GM21723 (cell line): ENCODE measurements around the gene HM13.
"Not testable (repeated sequence)": the region's sequence is repeated elsewhere in the genome, so short reads cannot be mapped to it uniquely, and the experiment has no call there.

Experiments used
- ATAC-seq: cut with Tn5 transposase; IDR thresholded peaks from one replicate; pipeline ENCODE4 v1.9.1; 2021; ENCODE audit warnings: mild to moderate bottlenecking, moderate library complexity; ENCODE audit not compliant: unreplicated experiment

HM13 gene

DNA sequence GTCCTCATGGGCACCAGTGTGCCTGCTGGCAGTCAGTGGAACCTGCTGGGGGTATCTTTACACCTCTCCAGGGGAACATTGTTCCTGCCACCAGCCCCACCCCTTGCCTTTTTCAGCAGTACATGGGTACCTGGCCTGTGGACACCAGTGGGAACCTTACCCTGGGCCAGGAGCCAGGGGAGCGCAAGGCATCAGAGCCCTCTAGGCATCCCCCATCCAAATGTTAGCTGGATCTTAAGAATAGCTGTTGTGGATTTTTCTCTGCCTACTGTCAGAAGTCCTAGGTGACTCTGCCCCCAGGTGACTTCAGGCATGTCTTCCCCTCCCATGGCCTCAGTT is 52.0 kb downstream of the HM13 start:
- ATAC-seq: no peak

GRCh38 chr20:31566658-31567379 is 52.6 kb downstream of the HM13 start:
- no peak for ATAC-seq

- ATAC-seq: no peak
These were observed 53.1 kb downstream of the HM13 start for GRCh38 chr20:31567380-31567720.

DNA sequence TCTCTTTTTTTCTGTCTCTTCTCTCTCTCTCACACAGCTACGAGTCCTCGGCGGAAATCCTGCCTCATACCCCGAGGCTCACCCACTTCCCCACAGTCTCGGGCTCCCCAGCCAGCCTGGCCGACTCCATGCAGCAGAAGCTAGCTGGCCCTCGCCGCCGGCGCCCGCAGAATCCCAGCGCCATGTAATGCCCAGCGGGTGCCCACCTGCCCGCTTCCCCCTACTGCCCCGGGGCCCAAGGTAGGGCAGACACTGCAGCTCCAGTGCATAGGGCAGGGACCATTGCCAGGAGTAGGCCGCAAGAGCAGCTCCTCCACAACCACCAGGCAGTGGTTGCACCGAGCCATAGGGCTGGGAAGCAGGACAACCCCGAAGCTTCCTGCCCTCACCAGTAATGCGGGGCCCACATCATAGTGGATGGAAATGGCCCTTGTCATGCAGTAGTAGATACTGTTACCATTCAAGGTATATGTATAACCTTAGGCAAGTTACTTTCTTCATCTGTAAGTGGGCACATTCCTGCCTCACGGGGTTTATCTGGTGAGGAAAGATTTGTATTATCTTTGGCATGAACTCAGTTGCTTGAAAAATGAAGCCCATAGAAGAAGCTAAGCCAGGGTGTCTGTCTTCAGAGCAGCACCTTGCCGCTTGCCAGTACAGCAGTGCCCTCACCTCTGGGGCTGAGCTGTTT is 53.9 kb downstream of the HM13 start:
- no peak for ATAC-seq

DNA sequence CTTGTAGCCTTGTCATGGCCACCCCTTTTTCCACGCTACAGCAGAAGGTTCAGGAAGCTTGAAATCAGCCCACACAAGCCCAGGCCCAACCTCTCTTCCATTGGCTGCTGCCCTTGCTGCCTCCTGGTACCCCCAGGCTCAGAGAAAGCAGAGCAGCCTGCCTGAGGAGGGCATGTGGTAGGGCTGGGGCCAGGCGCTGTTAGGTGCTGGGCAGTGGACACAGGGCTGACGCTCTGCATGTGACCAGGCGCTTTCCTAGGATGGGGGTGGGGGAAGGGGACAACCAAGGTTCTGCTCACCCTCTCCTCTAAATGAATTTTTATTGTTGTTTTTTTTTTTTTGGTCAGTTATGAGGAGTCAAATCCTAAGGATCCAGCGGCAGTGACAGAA is 54.5 kb downstream of the HM13 start:
- no peak for ATAC-seq

GRCh38 chr20:31569163-31570020 is 55.1 kb downstream of the HM13 start:
- ATAC-seq: no peak

GRCh38 chr20:31570021-31570463 is 55.8 kb downstream of the HM13 start:
- ATAC-seq: no peak

GRCh38 chr20:31570735-31571617 is 56.7 kb downstream of the HM13 start:
- no peak for ATAC-seq

DNA sequence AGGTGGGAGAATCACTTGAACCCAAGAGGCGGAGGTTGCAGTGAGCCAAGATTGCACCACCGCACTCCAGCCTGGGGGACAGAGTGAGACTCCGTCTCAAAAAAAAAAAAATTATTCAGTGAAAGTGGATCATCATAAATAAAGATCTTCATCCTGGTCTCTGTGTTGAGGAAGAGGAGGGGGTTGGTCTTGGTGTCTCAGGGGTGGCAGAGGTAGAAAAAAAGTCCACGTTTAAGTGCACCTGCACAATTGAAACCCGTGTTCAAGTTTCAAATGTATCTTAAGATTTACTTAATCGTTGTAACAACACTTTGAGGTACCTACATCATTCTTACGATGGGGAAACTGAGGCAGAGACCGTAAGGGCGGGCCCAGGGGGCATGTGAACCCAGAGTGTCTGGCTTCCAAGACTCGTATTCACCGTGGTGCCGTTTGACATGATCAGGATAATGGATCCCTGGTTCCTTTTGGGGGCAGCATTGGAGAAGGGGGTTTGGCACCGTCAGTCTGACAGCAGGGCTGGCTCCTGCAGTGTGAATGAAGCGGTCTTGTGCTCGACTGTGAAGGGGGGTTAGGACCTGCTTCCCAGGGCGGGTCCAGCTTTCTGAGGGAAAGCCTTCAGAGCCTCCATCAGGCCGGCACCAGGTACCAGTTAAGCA is 57.9 kb downstream of the HM13 start:
- no peak for ATAC-seq

- peak; percentile 86 for ATAC-seq
These were observed 58.7 kb downstream of the HM13 start for GRCh38 chr20:31572701-31573554.

GRCh38 chr20:31573555-31574321 is 59.5 kb downstream of the HM13 start:
- ATAC-seq: peak; percentile 10

DNA sequence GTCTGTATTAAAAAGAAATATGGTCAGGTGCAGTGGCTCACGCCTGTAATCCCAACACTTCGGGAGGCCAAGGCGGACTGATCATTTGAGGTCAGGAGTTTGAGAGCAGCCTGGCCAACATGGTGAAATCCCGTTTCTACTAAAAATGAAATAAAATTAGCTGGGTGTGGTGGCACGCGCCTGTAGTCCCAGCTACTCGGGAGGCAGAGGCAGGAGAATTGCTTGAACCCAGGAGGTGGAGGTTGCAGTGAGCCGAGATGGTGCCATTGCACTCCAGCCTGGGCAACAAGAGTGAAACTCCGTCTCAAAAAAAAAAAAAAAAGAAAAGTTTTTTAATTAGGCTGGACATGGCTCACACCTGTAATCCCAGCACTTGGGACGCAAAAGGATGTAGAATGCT is 60.7 kb downstream of the HM13 start:
- not testable (repeated sequence) for ATAC-seq

GRCh38 chr20:31576751-31577150 is 62.5 kb downstream of the HM13 start:
- no peak for ATAC-seq

- no peak for ATAC-seq
These were observed 63.0 kb downstream of the HM13 start for GRCh38 chr20:31577194-31577593.

DNA sequence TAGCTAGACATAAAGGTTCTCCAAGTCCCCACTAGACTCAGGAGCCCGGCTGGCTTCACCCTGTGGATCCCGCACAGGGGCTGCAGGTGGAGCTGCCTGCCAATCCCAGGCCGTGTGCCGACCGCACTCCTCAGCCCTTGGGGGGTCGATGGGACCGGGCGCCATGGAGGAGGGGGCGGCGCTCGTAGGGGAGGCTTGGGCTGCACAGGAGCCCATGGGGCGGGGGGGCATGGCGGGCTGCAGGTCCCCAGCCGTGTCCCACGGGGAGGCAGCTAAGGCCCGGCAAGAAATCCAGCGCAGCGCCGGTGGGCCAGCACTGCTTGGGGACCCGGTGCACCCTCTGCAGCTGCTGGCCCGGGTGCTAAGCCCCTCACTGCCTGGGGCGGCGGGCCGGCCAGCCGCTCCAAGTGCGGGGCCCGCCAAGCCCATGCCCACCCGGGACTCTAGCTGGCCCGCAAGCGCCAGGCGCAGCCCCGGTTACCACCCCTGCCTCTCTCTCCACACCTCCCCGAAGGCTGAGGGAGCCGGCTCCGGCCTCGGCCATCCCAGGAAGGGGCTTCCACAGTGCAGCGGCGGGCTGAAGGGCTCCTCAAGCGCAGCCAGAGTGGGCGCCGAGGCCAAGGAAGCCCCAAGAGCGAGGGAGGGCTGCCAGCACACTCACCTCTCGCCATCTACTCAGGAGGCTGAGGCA is 64.4 kb downstream of the HM13 start:
- no peak for ATAC-seq

DNA sequence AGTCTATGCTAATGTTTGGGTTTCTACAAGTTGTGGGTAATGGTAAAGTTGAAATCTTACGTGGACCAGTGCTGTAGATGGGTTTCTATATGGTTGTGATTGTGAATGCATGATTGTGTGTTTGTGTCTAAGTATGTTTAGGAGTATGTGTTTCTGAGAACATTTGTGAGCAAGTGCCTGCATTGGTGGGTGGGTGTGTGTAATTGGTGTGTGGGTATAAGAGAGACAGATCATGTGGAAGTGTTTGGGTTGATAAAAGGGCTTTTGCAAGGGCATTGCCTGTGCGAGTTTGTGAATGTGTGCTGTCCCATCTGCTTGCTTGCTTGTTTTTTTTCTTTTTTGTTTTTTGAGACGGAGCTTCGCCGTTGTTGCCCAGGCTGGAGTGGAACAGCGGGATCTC is 65.0 kb downstream of the HM13 start:
- no peak for ATAC-seq

DNA sequence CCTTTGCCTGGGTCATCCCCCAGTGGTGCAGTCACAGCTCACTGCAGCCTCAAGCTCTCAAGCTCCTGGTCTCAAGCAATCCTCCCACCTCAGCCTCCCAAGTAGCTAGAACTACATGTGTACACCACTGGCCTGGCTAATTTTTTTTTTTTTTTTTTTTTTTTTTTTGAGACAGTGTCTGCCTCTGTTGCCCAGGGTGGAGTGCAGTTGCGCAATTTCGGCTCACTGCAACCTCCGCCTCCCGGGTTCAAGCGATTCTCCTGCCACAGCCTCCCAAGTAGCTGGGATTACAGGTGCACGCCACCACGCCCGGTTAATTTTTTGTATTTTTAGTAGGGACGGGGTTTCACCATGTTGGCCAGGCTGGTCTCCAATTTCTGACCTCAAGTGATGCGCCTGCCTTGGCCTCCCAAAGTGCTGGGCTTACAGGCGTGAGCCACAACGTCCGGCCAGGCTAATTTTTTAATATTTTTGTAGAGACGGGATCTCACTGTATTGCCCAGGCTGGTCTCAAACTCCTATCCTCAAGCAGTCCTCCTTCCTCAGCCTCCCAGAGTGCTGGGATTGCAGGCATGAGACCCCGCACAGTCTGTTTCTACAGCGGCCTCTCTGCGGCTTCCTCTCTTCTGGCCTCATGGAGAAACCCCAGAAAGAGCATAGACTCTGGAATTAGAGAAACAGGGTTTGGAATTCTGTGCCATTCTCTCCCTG is 65.9 kb downstream of the HM13 start:
- not testable (repeated sequence) for ATAC-seq
